Measurements from ENCODE around the gene ALK.

The ALK gene

GRCh38 chr2:29573612-29574011 is 347.8 kb downstream of the ALK start:
- no peak overlapping the region for H3K27ac ChIP-seq
- TF ChIP-seq ZFX (IDR thresholded peaks at IDR 0.05; ENCODE audit: borderline replicate concordance) = no peak
- TF ChIP-seq, protein P1, sequence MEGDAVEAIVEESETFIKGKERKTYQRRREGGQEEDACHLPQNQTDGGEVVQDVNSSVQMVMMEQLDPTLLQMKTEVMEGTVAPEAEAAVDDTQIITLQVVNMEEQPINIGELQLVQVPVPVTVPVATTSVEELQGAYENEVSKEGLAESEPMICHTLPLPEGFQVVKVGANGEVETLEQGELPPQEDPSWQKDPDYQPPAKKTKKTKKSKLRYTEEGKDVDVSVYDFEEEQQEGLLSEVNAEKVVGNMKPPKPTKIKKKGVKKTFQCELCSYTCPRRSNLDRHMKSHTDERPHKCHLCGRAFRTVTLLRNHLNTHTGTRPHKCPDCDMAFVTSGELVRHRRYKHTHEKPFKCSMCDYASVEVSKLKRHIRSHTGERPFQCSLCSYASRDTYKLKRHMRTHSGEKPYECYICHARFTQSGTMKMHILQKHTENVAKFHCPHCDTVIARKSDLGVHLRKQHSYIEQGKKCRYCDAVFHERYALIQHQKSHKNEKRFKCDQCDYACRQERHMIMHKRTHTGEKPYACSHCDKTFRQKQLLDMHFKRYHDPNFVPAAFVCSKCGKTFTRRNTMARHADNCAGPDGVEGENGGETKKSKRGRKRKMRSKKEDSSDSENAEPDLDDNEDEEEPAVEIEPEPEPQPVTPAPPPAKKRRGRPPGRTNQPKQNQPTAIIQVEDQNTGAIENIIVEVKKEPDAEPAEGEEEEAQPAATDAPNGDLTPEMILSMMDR (IDR thresholded peaks at IDR 0.05) = no peak

DNA sequence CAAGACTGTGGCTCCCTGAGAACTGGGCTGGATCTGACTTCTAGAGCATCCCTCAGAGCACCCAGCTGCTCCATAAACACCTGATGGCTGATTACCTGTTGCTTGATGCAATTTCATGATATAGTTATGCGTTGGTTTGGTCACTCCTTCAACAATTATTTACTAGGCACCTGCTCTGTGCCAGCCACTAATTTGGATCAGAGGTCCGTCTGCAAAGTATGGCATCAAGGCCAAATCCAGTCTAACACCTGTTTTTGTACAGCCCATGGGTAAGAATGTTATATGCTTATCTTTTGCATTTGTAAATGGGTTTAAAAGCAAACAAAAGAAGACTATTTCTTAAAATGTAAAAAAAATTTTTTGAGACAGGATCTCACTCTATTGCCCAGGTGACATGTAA is 348.2 kb downstream of the ALK start:
- no peak for TF ChIP-seq ZFX (IDR thresholded peaks at IDR 0.05; ENCODE audit: borderline replicate concordance)
- TF ChIP-seq, protein P1 (IDR thresholded peaks at IDR 0.05) = no peak
- H3K27ac ChIP-seq = no peak overlapping the region

DNA sequence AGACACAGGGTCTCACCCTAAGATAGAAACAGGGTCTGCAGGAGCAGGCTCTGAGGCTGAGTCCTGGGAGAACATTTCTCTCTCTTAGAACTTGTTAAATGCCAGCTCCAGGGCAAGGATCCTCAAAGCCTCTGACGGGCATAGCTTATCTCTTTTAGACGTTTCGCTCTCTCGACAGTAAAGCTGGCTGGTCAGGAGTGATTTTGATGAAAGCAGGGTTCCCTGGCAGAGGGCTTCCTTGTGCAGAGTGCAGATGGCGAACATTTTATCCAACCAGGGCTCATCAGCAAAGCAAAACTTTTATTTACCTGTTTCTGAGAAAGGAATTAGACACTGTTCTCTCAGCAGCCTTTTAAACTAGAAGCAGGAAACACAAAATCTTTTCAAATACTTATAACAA is 350.8 kb downstream of the ALK start:
- TF ChIP-seq, protein P1 (IDR thresholded peaks at IDR 0.05) = no peak
- TF ChIP-seq ZFX (IDR thresholded peaks at IDR 0.05; ENCODE audit: borderline replicate concordance) = no peak

GRCh38 chr2:29567906-29568520 is 353.4 kb downstream of the ALK start:
- TF ChIP-seq, protein P1 (IDR thresholded peaks at IDR 0.05) = no peak
- TF ChIP-seq ZFX (IDR thresholded peaks at IDR 0.05; ENCODE audit: borderline replicate concordance) = no peak
- H3K27ac ChIP-seq = no peak overlapping the region

More for the DNA sequence above, 350.8 kb downstream of the ALK start:
- H3K27ac ChIP-seq = no peak overlapping the region

DNA sequence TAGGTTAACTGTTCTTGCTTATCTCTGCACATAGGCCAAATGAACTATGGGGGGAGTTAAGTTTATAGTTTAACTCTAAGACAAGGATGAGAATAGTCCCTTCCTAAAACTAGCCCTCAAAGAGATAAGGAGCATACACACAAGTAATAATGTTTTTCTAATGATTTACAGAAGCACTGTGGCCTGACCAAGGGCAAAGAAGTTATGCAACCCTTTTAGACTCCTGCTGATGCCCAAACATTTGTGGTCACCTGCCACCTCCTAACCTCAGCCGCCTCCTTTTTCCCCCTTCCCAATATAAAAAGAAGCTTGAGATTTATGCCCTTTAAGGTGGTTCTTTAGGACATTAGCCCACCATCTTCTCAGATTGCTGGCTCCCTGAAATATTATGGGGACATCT is 357.7 kb downstream of the ALK start:
- TF ChIP-seq ZFX (IDR thresholded peaks at IDR 0.05; ENCODE audit: borderline replicate concordance) = no peak
- TF ChIP-seq, protein P1 (IDR thresholded peaks at IDR 0.05) = no peak

GRCh38 chr2:29562896-29563295 is 358.5 kb downstream of the ALK start:
- no peak overlapping the region for H3K27ac ChIP-seq
- TF ChIP-seq, protein P1 (IDR thresholded peaks at IDR 0.05) = no peak
- no peak for TF ChIP-seq ZFX (IDR thresholded peaks at IDR 0.05; ENCODE audit: borderline replicate concordance)

More for the DNA sequence above, 357.7 kb downstream of the ALK start:
- no peak overlapping the region for H3K27ac ChIP-seq

DNA sequence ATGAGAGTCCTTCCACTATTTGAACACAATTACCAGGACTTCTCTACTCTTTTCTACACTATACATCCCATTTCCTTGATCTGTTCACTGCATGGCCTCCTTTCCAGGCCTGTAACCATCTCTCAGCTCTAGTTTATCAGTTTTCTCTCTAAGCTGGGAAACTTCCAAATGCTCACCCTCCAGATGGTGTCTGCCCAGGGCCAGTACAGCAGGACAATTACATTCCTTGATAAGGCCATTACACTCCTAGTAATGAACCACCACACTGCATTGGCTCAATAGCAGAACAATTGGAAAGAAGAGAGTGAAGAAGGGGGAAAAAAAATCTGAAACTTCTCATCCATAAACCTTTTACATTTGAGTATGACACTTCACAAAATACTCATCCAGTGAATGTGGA is 359.1 kb downstream of the ALK start:
- no peak overlapping the region for H3K27ac ChIP-seq
- no peak for TF ChIP-seq ZFX (IDR thresholded peaks at IDR 0.05; ENCODE audit: borderline replicate concordance)
- TF ChIP-seq, protein P1 (IDR thresholded peaks at IDR 0.05) = no peak

All from 22Rv1 (cell line).